Measurements from ENCODE around the gene PPP3R1. TPM values are rescaled to one million over a fixed set of nuclear protein-coding genes. Genes with fewer than 3 reads are reported as not detected.

Gene PPP3R1
- total RNA-seq, 1 experiment from 2014 or later: 83.8 TPM

- ChIA-PET CTCF (no interaction called here), POLR2A (ENCODE audit: low non-redundant PET) (no interaction called here)
- no peak for DNase-seq (ENCODE audit: low spot score)
- Histone ChIP-seq H3K4me1 (ENCODE audit: insufficient read depth, low read length, poor library complexity, severe bottlenecking) (peaks cover 20% of the 10 kb centered on the region), H3K36me3 (ENCODE audit: insufficient read depth, low read length, poor library complexity, severe bottlenecking) (peaks cover 12% of the 10 kb centered on the region), H3K9me3 (ENCODE audit: low read depth, low read length, poor library complexity, severe bottlenecking) (no peaks in the 10 kb centered on the region), H3K4me3 (ENCODE audit: low read depth, low read length, poor library complexity, severe bottlenecking) (peak overlapping the region; percentile 84), H3K27ac (ENCODE audit: low read depth, low read length, poor library complexity, severe bottlenecking) (peak overlapping the region; percentile 98), H3K27me3 (replicated peaks; ENCODE audit: insufficient read depth, low read depth, low read length, poor library complexity) (no peaks in the 10 kb centered on the region)
- TF ChIP-seq CTCF (conservative IDR thresholded peaks at IDR 0.05; ENCODE audit: low read depth, low read length): no peak
- TF ChIP-seq EZH2 (IDR thresholded peaks at IDR 0.05; ENCODE audit: borderline replicate concordance, low read depth, low read length, poor library complexity, severe bottlenecking): no peak
- BruUV-seq (replicated peaks): no TSS peak
- intact Hi-C loops (cut with micrococcal nuclease; ENCODE audit: unreplicated experiment): no loop called here
These were observed 95.9 kb downstream of the PPP3R1 start for GRCh38 chr2:68156419-68156818.

GRCh38 chr2:68155618-68156017 is 96.7 kb downstream of the PPP3R1 start:
- Histone ChIP-seq H3K27me3 (replicated peaks; ENCODE audit: insufficient read depth, low read depth, low read length, poor library complexity) (no peaks in the 10 kb centered on the region), H3K9me3 (ENCODE audit: low read depth, low read length, poor library complexity, severe bottlenecking) (no peaks in the 10 kb centered on the region), H3K27ac (ENCODE audit: low read depth, low read length, poor library complexity, severe bottlenecking) (no peak overlapping the region), H3K4me1 (ENCODE audit: insufficient read depth, low read length, poor library complexity, severe bottlenecking) (peaks cover 23% of the 10 kb centered on the region), H3K4me3 (ENCODE audit: low read depth, low read length, poor library complexity, severe bottlenecking) (no peak overlapping the region), H3K36me3 (ENCODE audit: insufficient read depth, low read length, poor library complexity, severe bottlenecking) (peaks cover 6% of the 10 kb centered on the region)
- intact Hi-C loops (cut with micrococcal nuclease; ENCODE audit: unreplicated experiment): no loop called here
- BruUV-seq (replicated peaks): no TSS peak
- ChIA-PET POLR2A (ENCODE audit: low non-redundant PET) (no interaction called here), CTCF (no interaction called here)
- no peak for DNase-seq (ENCODE audit: low spot score)
- TF ChIP-seq CTCF (conservative IDR thresholded peaks at IDR 0.05; ENCODE audit: low read depth, low read length) (no peak), EZH2 (IDR thresholded peaks at IDR 0.05; ENCODE audit: borderline replicate concordance, low read depth, low read length, poor library complexity, severe bottlenecking) (no peak)

- Histone ChIP-seq H3K27ac (ENCODE audit: low read depth, low read length, poor library complexity, severe bottlenecking) (no peak overlapping the region), H3K27me3 (replicated peaks; ENCODE audit: insufficient read depth, low read depth, low read length, poor library complexity) (no peaks in the 10 kb centered on the region), H3K36me3 (ENCODE audit: insufficient read depth, low read length, poor library complexity, severe bottlenecking) (no peaks in the 10 kb centered on the region), H3K4me3 (ENCODE audit: low read depth, low read length, poor library complexity, severe bottlenecking) (no peak overlapping the region), H3K4me1 (ENCODE audit: insufficient read depth, low read length, poor library complexity, severe bottlenecking) (peaks cover 14% of the 10 kb centered on the region), H3K9me3 (ENCODE audit: low read depth, low read length, poor library complexity, severe bottlenecking) (no peaks in the 10 kb centered on the region)
- TF ChIP-seq CTCF (conservative IDR thresholded peaks at IDR 0.05; ENCODE audit: low read depth, low read length) (no peak), EZH2 (IDR thresholded peaks at IDR 0.05; ENCODE audit: borderline replicate concordance, low read depth, low read length, poor library complexity, severe bottlenecking) (no peak)
- ChIA-PET POLR2A (ENCODE audit: low non-redundant PET) (no interaction called here), CTCF (interaction anchor here (0.6 kb wide), 2 partner anchors 277 to 687 kb away, joined by 3 to 4 read pairs; no protein-coding TSS in a partner anchor)
- no TSS peak for BruUV-seq (replicated peaks)
- intact Hi-C loops (cut with micrococcal nuclease; ENCODE audit: unreplicated experiment): no loop called here
- DNase-seq (ENCODE audit: low spot score): no peak
These were observed 99.5 kb downstream of the PPP3R1 start for GRCh38 chr2:68152681-68153347.
